Activated CD8-positive, alpha-beta memory T cell treated with anti-CD3 and anti-CD28 coated beads, Interleukin-2, amount 50 U/mL, for 1 hour (primary cell): ENCODE results near the gene MYL12B.
"Not testable (repeated sequence)": the region's sequence is repeated elsewhere in the genome, so short reads cannot be mapped to it uniquely, and the experiment has no call there.

Source experiments
- DNase-seq: peaks from one replicate; pipeline ENCODE4 v3.0.0-alpha.2; 2020; ENCODE audit errors: extremely low read depth

The MYL12B gene

GRCh38 chr18:3261373-3262233 is at the start of gene MYL12B:
MYL12B (plus strand) TSS chr18:3262133; CDS start chr18:3272899, 10,766 bp downstream.
- DNase-seq: peak; percentile 36

- DNase-seq: no peak
Observed at GRCh38 chr18:3212657-3213056, 49.3 kb upstream of the MYL12B start.

GRCh38 chr18:3213300-3214059 is 48.5 kb upstream of the MYL12B start:
- no peak for DNase-seq

GRCh38 chr18:3214855-3215637 is 46.9 kb upstream of the MYL12B start:
- no peak for DNase-seq

GRCh38 chr18:3216987-3217386 is 44.9 kb upstream of the MYL12B start:
- no peak for DNase-seq

GRCh38 chr18:3217948-3218647 is 43.8 kb upstream of the MYL12B start:
- DNase-seq: no peak

- no peak for DNase-seq
Observed at GRCh38 chr18:3218819-3219218, 43.1 kb upstream of the MYL12B start.

- no peak for DNase-seq
Observed at GRCh38 chr18:3219241-3219630, 42.7 kb upstream of the MYL12B start.

GRCh38 chr18:3219631-3220335 is 42.1 kb upstream of the MYL12B start, which contains the start of gene MYOM1:
MYOM1 (minus strand) TSS chr18:3219968; CDS start chr18:3215223, 4,745 bp downstream.
- DNase-seq: no peak

GRCh38 chr18:3220868-3221267 is 41.1 kb upstream of the MYL12B start:
- DNase-seq: not testable (repeated sequence)

GRCh38 chr18:3221496-3221895 is 40.4 kb upstream of the MYL12B start:
- no peak for DNase-seq

GRCh38 chr18:3223356-3223755 is 38.6 kb upstream of the MYL12B start:
- no peak for DNase-seq

GRCh38 chr18:3224223-3224622 is 37.7 kb upstream of the MYL12B start:
- DNase-seq: no peak

- no peak for DNase-seq
Observed at GRCh38 chr18:3225588-3225987, 36.3 kb upstream of the MYL12B start.

- DNase-seq: no peak
Observed at GRCh38 chr18:3226048-3226447, 35.9 kb upstream of the MYL12B start.

- no peak for DNase-seq
Observed at GRCh38 chr18:3230401-3231334, 31.3 kb upstream of the MYL12B start.

GRCh38 chr18:3233004-3233403 is 28.9 kb upstream of the MYL12B start:
- no peak for DNase-seq

- no peak for DNase-seq
Observed at GRCh38 chr18:3233433-3234168, 28.3 kb upstream of the MYL12B start.

- DNase-seq: no peak
Observed at GRCh38 chr18:3234457-3234856, 27.5 kb upstream of the MYL12B start.
